ENCODE measurements around the gene NHLRC3. TPM values are rescaled to one million over a fixed set of nuclear protein-coding genes. Genes with fewer than 3 reads are reported as not detected.
A peak's percentile ranks its signal among the peaks of the same experiment; 100 is the strongest.
"Not testable (repeated sequence)": the region's sequence is repeated elsewhere in the genome, so short reads cannot be mapped to it uniquely, and the experiment has no call there.

Gene NHLRC3, protein sequence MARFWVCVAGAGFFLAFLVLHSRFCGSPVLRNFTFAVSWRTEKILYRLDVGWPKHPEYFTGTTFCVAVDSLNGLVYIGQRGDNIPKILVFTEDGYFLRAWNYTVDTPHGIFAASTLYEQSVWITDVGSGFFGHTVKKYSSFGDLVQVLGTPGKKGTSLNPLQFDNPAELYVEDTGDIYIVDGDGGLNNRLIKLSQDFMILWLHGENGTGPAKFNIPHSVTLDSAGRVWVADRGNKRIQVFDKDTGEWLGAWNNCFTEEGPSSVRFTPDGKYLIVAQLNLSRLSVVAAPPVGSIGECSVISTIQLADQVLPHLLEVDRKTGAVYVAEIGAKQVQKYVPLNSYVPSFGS
- 10 to 100 TPM; 10.7 to 12.9 TPM for total RNA-seq
- 22.1 to 26.9 reads per million in 2 donors for total RNA-seq

DNA sequence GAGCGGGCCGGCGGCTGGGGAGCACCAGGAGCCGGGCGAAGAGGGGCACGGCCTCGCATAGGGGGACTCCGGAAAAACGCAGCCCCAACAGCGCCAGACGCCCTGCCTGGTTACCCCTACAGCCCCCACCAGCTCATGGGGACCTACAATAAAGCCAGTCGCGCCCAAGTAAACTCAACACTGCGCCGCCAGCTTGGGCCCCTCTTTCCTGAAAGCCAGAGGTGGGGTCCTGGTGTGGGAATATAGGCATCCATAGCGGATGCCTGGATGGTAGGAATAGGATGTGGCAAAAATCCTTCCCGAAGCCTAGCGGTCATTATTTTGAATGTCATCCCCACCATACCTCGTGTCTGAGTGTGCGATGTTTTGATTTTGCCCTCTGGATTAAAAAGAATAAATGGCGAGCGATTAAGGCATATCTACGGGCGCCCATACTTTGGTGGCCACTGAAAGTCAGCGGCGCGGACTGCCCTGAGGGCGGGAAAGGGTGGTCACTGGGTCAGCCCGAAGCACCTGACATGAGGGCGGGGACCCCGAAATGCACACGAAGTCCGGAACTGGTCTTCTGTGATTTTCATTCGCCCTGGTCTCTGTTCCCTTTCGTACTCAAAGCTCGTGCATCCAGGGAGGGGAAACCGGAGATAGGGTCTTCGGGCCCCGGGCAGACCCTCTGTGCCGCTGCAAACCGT, at the start of gene NHLRC3, which contains the start of gene PROSER1:
Gene NHLRC3 (plus strand): TSS at position 577 of the 689 bp plus-strand sequence. CDS start 184 bp downstream, outside the sequence.
Gene PROSER1 (minus strand): TSS at position 210 of the 689 bp plus-strand sequence. CDS start 847 bp downstream, outside the sequence.
- ATAC-seq, result peak; percentile 82
- no peaks in the 10 kb centered on the region for H3K9me3 ChIP-seq (ENCODE audit: control insufficient read depth, low read length, poor library complexity, severe bottlenecking)
- Mint-ChIP-seq H3K4me1 (peaks cover 39% of the 10 kb centered on the region), H3K4me3 (peak within 1 kb of the TSS; percentile 96), H3K27me3 (no peaks in the 10 kb centered on the region), H3K36me3 (ENCODE audit: low read depth) (peaks cover 3% of the 10 kb centered on the region), H3K27ac (peak within 1 kb of the TSS; percentile 98)
- peak; percentile 64 to 70 (median 69) for DNase-seq

DNA sequence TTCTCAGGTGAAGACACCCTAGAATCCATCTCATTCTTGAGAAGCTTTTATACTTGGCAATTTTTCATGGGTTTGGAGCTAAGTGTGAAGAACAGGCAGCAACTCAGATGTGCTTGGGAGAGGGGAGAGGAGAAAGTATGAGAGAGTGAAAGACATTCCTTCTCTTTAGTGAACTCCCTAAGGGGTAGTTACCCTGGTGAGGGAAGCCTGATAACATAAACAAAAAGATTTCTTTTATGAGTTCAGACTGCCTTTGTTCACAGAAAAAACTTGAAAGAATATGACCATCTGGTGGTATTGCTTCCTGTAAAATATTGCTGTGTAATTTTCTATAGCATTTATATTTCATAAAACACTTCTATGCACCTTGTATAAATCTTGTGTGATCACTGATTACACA, 47.6 kb upstream of the NHLRC3 start, which contains the start of gene STOML3:
Gene STOML3 (minus strand): TSS at position 139 of the 400 bp plus-strand sequence. CDS start 110 bp downstream, at position 29.
- no peaks in the 10 kb centered on the region for H3K9me3 ChIP-seq (ENCODE audit: control insufficient read depth, low read length, poor library complexity, severe bottlenecking)
- Mint-ChIP-seq H3K4me3 (no peak within 1 kb of the TSS), H3K36me3 (ENCODE audit: low read depth) (no peaks in the 10 kb centered on the region), H3K27me3 (peaks cover 7% of the 10 kb centered on the region), H3K4me1 (peaks cover 7% of the 10 kb centered on the region), H3K27ac (no peak within 1 kb of the TSS)
- no peak for DNase-seq
- ATAC-seq, result no peak

DNA sequence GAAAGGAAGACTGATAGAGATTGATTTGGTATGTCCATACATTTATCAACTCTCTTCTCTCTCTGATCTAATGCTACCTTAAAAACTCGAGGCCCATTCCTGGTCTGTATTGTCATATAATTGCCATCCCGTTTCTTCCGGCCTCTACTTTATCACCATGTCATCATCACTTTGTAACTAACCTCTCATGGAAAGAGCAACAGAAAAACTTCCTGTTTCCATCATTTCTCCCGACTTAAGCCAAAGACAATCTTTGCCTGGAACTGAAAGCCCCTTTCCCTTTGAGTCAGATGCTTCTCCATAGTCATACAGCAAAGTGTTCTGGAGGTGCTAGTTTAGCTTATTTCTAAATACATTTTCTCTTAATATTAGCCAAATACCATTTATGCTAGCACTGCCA, 44.9 kb upstream of the NHLRC3 start:
- no peak for DNase-seq

DNA sequence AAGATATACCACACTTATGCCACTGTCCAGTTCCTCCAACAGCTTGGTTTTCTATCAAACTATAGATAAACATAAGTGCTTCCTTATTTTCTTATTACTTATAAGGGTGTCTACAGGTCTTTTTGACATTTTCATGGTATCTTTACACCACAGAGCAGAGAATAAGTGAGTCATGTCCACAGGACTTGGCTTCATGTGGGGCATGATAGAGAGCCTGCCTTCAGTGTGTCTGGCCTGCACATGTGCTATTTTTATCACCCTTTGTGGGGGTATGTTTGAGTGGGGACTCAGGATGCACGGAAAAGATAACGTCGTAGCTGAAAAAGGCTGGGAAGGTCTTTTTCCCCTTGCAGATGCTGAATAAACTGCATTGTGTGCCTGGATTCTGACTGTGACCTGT, 39.5 kb upstream of the NHLRC3 start:
- no peak overlapping the region for H3K27ac Mint-ChIP-seq
- DNase-seq (no peak), ATAC-seq (no peak)
- no peaks in the 10 kb centered on the region for H3K36me3 Mint-ChIP-seq (ENCODE audit: low read depth)
- no peaks in the 10 kb centered on the region for H3K9me3 ChIP-seq (ENCODE audit: control insufficient read depth, low read length, poor library complexity, severe bottlenecking)
- H3K4me1 Mint-ChIP-seq, result peaks cover 2% of the 10 kb centered on the region
- no peak overlapping the region for H3K4me3 Mint-ChIP-seq
- H3K27me3 Mint-ChIP-seq, result peaks cover 7% of the 10 kb centered on the region

More for the DNA sequence above, 44.9 kb upstream of the NHLRC3 start:
- ATAC-seq, result no peak
- Mint-ChIP-seq H3K4me3 (no peak overlapping the region), H3K27me3 (peaks cover 7% of the 10 kb centered on the region), H3K36me3 (ENCODE audit: low read depth) (no peaks in the 10 kb centered on the region), H3K27ac (peak overlapping the region; percentile 37), H3K4me1 (peaks cover 7% of the 10 kb centered on the region)
- H3K9me3 ChIP-seq (ENCODE audit: control insufficient read depth, low read length, poor library complexity, severe bottlenecking), result no peaks in the 10 kb centered on the region

DNA sequence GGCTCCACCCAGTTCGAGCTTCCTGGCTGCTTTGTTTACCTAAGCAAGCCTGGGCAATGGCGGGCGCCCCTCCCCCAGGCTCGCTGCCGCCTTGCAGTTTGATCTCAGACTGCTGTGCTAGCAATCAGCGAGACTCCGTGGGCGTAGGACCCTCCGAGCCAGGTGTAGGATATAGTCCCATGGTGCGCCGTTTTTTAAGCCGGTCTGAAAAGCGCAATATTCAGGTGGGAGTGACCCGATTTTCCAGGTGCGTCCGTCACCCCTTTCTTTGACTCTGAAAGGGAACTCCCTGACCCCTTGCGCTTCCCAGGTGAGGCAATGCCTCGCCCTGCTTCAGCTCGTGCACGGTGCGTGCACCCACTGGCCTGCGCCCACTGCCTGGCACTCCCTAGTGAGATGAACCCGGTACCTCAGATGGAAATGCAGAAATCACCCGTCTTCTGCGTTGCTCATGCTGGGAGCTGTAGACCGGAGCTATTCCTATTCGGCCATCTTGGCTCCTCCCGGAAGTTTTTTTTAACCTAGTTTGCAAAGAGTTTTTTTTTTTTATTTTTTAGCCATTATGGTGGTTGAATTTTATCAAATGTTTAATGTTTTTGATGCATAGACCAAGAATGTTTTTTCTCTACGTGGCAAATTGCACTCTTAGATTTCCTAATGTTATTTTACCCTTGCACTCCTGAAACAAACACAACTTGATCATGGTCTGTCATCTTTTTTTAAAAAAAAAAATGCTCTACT, 31.7 kb upstream of the NHLRC3 start:
- not testable (repeated sequence) for H3K27ac Mint-ChIP-seq; H3K4me1 Mint-ChIP-seq; H3K27me3 Mint-ChIP-seq; DNase-seq; H3K9me3 ChIP-seq (ENCODE audit: control insufficient read depth, low read length, poor library complexity, severe bottlenecking); ATAC-seq; H3K4me3 Mint-ChIP-seq
- H3K36me3 Mint-ChIP-seq (ENCODE audit: low read depth), result peaks cover 12% of the 10 kb centered on the region

DNA sequence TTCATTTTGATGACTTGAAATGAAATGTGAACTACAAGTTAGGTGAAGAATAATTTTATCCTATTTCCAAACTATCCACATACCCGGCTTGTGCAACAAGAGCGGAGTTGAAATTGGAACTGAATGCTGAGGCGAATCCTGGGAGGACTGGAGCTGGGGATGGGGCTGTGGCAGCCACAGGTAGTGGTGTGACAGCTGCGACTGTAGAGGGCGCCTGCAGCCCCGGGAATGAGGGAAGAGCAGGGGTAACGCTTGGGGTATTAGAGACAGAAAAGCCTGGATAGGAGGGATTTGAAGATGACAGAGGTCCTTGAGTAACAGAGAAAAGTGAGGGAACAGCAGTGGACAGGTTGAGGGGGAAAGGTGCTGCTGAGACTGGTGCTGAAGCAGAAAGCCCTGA, 25.6 kb upstream of the NHLRC3 start:
- ATAC-seq (no peak), DNase-seq (no peak)
- no peaks in the 10 kb centered on the region for H3K9me3 ChIP-seq (ENCODE audit: control insufficient read depth, low read length, poor library complexity, severe bottlenecking)
- Mint-ChIP-seq H3K4me3 (no peak overlapping the region), H3K27ac (peak overlapping the region; percentile 86), H3K27me3 (no peaks in the 10 kb centered on the region), H3K4me1 (peaks cover 8% of the 10 kb centered on the region), H3K36me3 (ENCODE audit: low read depth) (peaks cover 34% of the 10 kb centered on the region)

DNA sequence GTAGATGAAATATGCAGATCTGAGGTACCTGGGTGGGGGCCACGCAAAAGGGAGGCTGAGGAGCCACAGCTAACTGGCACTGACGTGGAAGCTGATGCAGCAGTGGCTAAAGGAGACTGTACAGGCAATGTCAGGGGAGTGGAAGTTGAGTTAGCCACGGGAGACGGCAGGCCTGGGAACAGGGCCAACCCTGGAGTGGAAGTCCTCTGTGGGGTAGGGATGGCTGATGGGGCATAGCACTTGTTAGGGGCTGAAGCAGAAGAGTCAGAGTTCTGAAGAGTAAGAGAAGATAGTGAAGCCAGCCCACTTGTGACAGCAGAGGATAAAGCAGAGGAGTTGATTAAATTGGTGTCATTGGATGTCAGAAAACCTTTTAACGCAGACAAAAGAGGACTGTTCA, 24.8 kb upstream of the NHLRC3 start:
- H3K4me3 Mint-ChIP-seq, result no peak overlapping the region
- H3K4me1 Mint-ChIP-seq, result peaks cover 11% of the 10 kb centered on the region
- no peak for DNase-seq
- peaks cover 30% of the 10 kb centered on the region for H3K36me3 Mint-ChIP-seq (ENCODE audit: low read depth)
- H3K9me3 ChIP-seq (ENCODE audit: control insufficient read depth, low read length, poor library complexity, severe bottlenecking), result no peaks in the 10 kb centered on the region
- H3K27ac Mint-ChIP-seq, result peak overlapping the region; percentile 86
- no peak for ATAC-seq
- H3K27me3 Mint-ChIP-seq, result no peaks in the 10 kb centered on the region

DNA sequence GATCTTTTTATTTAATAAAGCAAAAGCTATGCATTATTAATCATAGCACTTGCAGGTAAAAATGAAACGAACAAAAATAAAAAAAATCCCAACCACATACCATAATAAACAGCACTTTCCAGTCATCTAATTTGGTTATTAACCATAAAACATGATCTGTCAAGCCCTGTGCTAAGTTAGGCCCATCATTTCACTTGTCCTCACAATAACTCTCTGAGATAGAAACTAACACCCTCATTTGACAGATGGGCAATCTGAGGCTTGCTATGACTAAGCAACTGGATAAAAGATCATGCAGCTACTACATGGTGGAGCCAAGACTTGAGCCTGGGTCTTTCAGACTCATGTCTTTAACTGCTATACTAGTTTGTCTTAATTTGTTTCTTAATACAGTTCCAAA, 22.2 kb upstream of the NHLRC3 start:
- H3K27me3 Mint-ChIP-seq, result no peaks in the 10 kb centered on the region
- H3K27ac Mint-ChIP-seq, result no peak overlapping the region
- ATAC-seq (no peak), DNase-seq (no peak)
- H3K9me3 ChIP-seq (ENCODE audit: control insufficient read depth, low read length, poor library complexity, severe bottlenecking), result no peaks in the 10 kb centered on the region
- H3K4me3 Mint-ChIP-seq, result no peak overlapping the region
- peaks cover 24% of the 10 kb centered on the region for H3K36me3 Mint-ChIP-seq (ENCODE audit: low read depth)
- H3K4me1 Mint-ChIP-seq, result peaks cover 13% of the 10 kb centered on the region

DNA sequence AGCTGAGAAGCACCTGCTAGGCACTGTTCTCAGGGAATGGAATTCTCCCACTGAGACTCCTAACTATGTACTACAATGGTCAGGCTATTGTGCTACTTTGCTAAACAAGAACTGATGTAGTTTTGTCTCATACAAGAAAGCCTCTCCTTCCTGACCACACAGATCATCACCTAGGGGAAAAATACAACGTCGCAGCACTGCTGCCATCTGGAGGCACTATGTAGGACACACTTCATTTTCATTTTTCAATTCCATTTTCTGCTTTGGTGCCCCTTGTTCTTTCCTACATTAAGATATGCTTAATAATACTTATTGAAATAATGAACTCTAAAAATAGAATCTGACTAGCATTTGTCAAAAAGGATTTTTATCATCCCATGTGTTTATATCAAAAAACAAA, 21.5 kb upstream of the NHLRC3 start:
- H3K27me3 Mint-ChIP-seq, result no peaks in the 10 kb centered on the region
- DNase-seq (no peak), ATAC-seq (peak; percentile 54)
- H3K9me3 ChIP-seq (ENCODE audit: control insufficient read depth, low read length, poor library complexity, severe bottlenecking), result no peaks in the 10 kb centered on the region
- H3K27ac Mint-ChIP-seq, result no peak overlapping the region
- peaks cover 13% of the 10 kb centered on the region for H3K4me1 Mint-ChIP-seq
- peaks cover 25% of the 10 kb centered on the region for H3K36me3 Mint-ChIP-seq (ENCODE audit: low read depth)
- H3K4me3 Mint-ChIP-seq, result no peak overlapping the region

DNA sequence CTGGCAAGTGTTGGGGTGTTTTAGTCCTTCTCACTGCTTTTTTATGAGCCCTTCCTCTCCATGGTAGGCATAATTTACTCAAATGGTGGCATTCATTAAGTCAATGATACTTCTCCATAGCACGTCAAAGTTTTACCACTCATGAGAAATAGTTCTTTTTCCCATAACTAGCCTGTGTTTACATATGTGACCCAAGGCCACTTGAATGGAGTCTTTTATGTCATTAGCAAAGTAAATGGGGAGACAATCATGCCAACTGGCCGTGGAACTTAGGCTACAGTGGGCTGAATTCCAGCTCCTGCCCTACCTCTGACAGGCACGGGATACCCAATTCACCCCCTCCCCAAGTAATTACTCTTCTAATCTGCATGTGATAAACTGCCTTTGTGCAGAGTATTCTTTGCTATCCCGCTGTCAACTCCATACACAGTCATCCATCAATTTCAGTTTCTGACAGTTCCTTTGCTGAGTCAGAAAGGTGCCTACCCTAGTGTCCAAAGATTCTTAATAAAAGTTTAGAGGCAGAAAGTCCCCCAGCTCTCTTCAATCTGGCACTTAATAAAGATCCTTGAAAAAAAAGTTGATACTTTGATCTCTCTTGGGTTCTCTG, 17.3 kb upstream of the NHLRC3 start:
- DNase-seq (no peak), ATAC-seq (no peak)
- Mint-ChIP-seq H3K27me3 (no peaks in the 10 kb centered on the region), H3K4me3 (no peak overlapping the region), H3K4me1 (peaks cover 5% of the 10 kb centered on the region), H3K27ac (peak overlapping the region; percentile 29), H3K36me3 (ENCODE audit: low read depth) (peaks cover 2% of the 10 kb centered on the region)
- no peaks in the 10 kb centered on the region for H3K9me3 ChIP-seq (ENCODE audit: control insufficient read depth, low read length, poor library complexity, severe bottlenecking)

DNA sequence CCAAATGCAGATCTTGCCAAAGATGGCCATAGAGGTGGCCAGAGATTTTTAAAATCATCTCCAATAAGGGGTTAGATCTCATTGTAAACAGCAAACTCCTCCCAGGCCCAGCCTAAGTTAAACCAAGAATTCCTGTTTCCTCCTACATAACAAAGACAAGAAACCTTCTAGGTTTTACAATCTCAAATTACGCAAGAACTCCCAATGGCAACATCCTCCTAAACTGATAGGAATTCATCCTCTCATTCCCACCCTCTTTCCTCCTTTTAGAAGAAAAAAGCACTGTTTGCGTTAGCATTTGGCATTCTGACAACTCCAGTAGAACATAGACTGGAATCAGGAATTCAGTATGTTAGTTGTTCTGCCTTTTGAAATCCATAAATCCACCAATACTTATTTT, 14.9 kb upstream of the NHLRC3 start:
- Mint-ChIP-seq H3K27ac (no peak overlapping the region), H3K4me3 (no peak overlapping the region), H3K27me3 (no peaks in the 10 kb centered on the region), H3K4me1 (peaks cover 5% of the 10 kb centered on the region), H3K36me3 (ENCODE audit: low read depth) (peaks cover 5% of the 10 kb centered on the region)
- ATAC-seq, result no peak
- no peaks in the 10 kb centered on the region for H3K9me3 ChIP-seq (ENCODE audit: control insufficient read depth, low read length, poor library complexity, severe bottlenecking)
- no peak for DNase-seq

DNA sequence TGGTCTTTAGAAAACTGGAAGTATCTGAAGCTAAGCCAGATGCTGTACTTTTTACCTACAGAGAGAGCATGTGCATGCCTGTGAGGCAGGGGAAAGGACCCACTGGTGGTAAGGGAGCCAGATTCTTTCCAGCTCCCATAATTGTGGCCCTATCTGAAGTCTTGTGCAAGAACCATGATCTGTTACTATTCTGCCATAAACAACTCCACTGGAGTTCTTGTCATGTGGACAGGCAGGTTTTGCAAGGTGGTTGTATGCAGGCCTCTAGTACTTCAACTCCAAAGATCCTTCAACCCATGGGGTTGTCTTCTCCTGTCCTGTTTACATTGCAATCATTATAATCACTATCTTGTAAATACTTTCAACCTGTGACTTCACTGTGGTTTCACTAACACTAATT, 14.5 kb upstream of the NHLRC3 start:
- no peaks in the 10 kb centered on the region for H3K27me3 Mint-ChIP-seq
- H3K4me1 Mint-ChIP-seq, result peaks cover 4% of the 10 kb centered on the region
- no peak for ATAC-seq
- peaks cover 5% of the 10 kb centered on the region for H3K36me3 Mint-ChIP-seq (ENCODE audit: low read depth)
- H3K9me3 ChIP-seq (ENCODE audit: control insufficient read depth, low read length, poor library complexity, severe bottlenecking), result no peaks in the 10 kb centered on the region
- peak overlapping the region; percentile 16 for H3K27ac Mint-ChIP-seq
- no peak for DNase-seq
- H3K4me3 Mint-ChIP-seq, result no peak overlapping the region

DNA sequence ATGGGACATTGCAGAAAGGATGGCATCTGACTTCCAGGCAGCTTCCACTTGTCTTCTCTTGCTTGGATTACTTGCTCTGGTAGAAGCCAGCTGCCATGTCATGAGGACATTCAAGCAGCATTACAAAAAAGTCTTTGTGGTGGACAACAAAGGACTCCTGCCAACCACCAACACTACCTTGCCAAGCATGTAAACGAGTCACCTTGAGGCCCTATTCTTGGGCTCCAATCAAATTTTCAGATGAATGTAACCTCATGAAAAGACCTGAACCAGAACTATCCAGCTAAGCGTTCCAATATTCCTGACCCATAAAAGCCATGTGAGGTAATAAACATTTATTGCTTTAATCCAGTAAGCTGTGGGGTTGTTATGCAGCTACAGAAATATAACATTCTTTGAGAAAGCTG, 12.8 kb upstream of the NHLRC3 start:
- Mint-ChIP-seq H3K27me3 (no peaks in the 10 kb centered on the region), H3K4me1 (peaks cover 2% of the 10 kb centered on the region), H3K4me3 (no peak overlapping the region), H3K36me3 (ENCODE audit: low read depth) (peaks cover 5% of the 10 kb centered on the region), H3K27ac (no peak overlapping the region)
- ATAC-seq, result no peak
- no peak for DNase-seq
- no peaks in the 10 kb centered on the region for H3K9me3 ChIP-seq (ENCODE audit: control insufficient read depth, low read length, poor library complexity, severe bottlenecking)
